GM20000 (cell line): Measurements from ENCODE around the gene SCGB1D4.

Experiments
- DNase-seq: peaks from one replicate; pipeline ENCODE4 v3.0.0; 2012; ENCODE audit warnings: low spot score
- CTCF ChIP-seq: IDR thresholded peaks from 2 replicates; pipeline ENCODE4 v1.5.1; 2012; ENCODE audit warnings: mild to moderate bottlenecking, control low read depth; ENCODE audit errors: extremely low read depth, missing control alignments

SCGB1D4 gene

GRCh38 chr11:62309991-62310390 is 11.1 kb upstream of the SCGB1D4 start:
- TF ChIP-seq CTCF, result no peak

GRCh38 chr11:62307950-62308349 is 9.1 kb upstream of the SCGB1D4 start:
- no peak for DNase-seq
- no peak for TF ChIP-seq CTCF

More at GRCh38 chr11:62309991-62310390, 11.1 kb upstream of the SCGB1D4 start:
- DNase-seq, result no peak

- no peak for DNase-seq
- TF ChIP-seq CTCF, result no peak
Measured at GRCh38 chr11:62306227-62306626, 7.4 kb upstream of the SCGB1D4 start.

GRCh38 chr11:62295504-62295903 is 3.4 kb downstream of the SCGB1D4 start:
- no peak for DNase-seq
- no peak for TF ChIP-seq CTCF

GRCh38 chr11:62280452-62280851 is 18.4 kb downstream of the SCGB1D4 start:
- no peak for TF ChIP-seq CTCF
- DNase-seq, result no peak

- TF ChIP-seq CTCF, result no peak
Measured at GRCh38 chr11:62273789-62274275, 25.0 kb downstream of the SCGB1D4 start.

GRCh38 chr11:62273284-62273683 is 25.6 kb downstream of the SCGB1D4 start:
- DNase-seq, result no peak
- TF ChIP-seq CTCF, result no peak

More at GRCh38 chr11:62273789-62274275, 25.0 kb downstream of the SCGB1D4 start:
- no peak for DNase-seq
